Keratinocyte (primary cell): ENCODE measurements around the gene MIA2.
"Not testable (repeated sequence)": the region's sequence is repeated elsewhere in the genome, so short reads cannot be mapped to it uniquely, and the experiment has no call there.

Source experiments
- CTCF ChIP-seq, 3 experiments: IDR thresholded peaks in 1 of 3; conservative IDR thresholded peaks in 1 of 3; optimal IDR thresholded peaks in 1 of 3; 2 replicates in 2 of 3; 3 replicates in 1 of 3; pipeline versions ENCODE3 to v1.5.1; 2011; ENCODE audit warnings: low read length in 3 of 3, mild to moderate bottlenecking in 3 of 3, moderate library complexity in 2 of 3, control low read depth in 1 of 3, inconsistent platforms in 1 of 3; ENCODE audit not compliant: insufficient read depth in 2 of 3; ENCODE audit errors: extremely low read depth in 1 of 3
- EZH2 ChIP-seq: IDR thresholded peaks from one replicate; pipeline ENCODE4 v1.6.1; 2012; ENCODE audit warnings: inconsistent platforms, mild to moderate bottlenecking, low read length, moderate library complexity

GRCh38 chr14:39280678-39281077 is 47.0 kb downstream of the MIA2 start:
- TF ChIP-seq CTCF (optimal IDR thresholded peaks at IDR 0.05 in 1 of 3, IDR thresholded peaks at IDR 0.05 in 1 of 3, conservative IDR thresholded peaks at IDR 0.05 in 1 of 3; ENCODE audit: extremely low read depth in 1 of 3, insufficient read depth in 2 of 3, low read length in 3 of 3); EZH2: not testable (repeated sequence)
